ENCODE results near the gene CMTM3. TPM values are rescaled to one million over a fixed set of nuclear protein-coding genes. Genes with fewer than 3 reads are reported as not detected.

Gene CMTM3
- total and polyA plus RNA-seq, 9 of the 15 experiments (the other 6 are each of a cell fraction or from before 2014, with no cell fraction given): 4.6 to 33.4 (median 17.5) TPM

DNA sequence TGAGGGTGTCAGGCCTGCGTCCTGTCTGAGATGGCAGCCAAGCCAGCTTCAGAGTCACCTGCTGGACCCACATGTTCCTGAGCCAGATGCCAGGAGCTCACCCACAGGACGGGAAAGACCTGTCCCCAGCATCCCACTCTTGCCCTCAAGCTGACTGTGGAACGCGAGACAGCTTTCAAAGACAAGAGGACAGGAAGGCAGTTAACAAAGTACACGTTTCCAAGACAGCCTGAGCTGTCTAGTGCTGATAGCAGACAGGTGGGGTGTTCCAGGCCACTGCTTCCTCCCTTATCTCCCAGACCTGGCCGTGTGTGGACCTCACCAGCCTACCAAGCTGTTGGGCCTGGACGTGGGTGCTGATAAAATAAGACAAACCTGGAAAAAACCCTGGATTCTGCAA is 13.2 kb downstream of the CMTM3 start (continued):
- TF ChIP-seq NR1H2 (CRISPR knock-in tag; IDR thresholded peaks at IDR 0.05) (no peak), ELF2 (CRISPR knock-in tag; IDR thresholded peaks at IDR 0.05) (no peak), KLF1 (tag; IDR thresholded peaks at IDR 0.05) (no peak), CBX8 (IDR thresholded peaks at IDR 0.05; ENCODE audit: borderline replicate concordance, extremely low read depth, low read depth, low read length, poor library complexity, severe bottlenecking) (no peak), ZNF592 (IDR thresholded peaks at IDR 0.05) (0 out of 2 replicates have a peak, but pooled peaks have one; percentile 10), ZNF232 (CRISPR knock-in tag; IDR thresholded peaks at IDR 0.05) (no peak), LCOR (CRISPR knock-in tag; IDR thresholded peaks at IDR 0.05) (no peak), NFRKB (IDR thresholded peaks at IDR 0.05; ENCODE audit: low read depth) (no peak), RBM39 (optimal IDR thresholded peaks at IDR 0.05; ENCODE audit: low read depth, low read length) (no peak), HMBOX1 (IDR thresholded peaks at IDR 0.05) (peak; percentile 45; the same call in 1 of the 2 replicates), NCOR1 (IDR thresholded peaks at IDR 0.05) (peak; percentile 94), SUPT5H (IDR thresholded peaks at IDR 0.05) (no peak), KHSRP (IDR thresholded peaks at IDR 0.05) (no peak), NR2F6 (CRISPR knock-in tag; IDR thresholded peaks at IDR 0.05) (no peak), ELF1 (tag; IDR thresholded peaks at IDR 0.05) (no peak)
- TF ChIP-seq, protein P1, sequence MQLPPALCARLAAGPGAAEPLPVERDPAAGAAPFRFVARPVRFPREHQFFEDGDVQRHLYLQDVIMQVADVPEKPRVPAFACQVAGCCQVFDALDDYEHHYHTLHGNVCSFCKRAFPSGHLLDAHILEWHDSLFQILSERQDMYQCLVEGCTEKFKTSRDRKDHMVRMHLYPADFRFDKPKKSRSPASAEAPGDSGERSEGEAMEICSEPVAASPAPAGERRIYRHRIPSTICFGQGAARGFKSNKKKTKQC (CRISPR knock-in tag; IDR thresholded peaks at IDR 0.05): no peak
- TF ChIP-seq, protein P2, sequence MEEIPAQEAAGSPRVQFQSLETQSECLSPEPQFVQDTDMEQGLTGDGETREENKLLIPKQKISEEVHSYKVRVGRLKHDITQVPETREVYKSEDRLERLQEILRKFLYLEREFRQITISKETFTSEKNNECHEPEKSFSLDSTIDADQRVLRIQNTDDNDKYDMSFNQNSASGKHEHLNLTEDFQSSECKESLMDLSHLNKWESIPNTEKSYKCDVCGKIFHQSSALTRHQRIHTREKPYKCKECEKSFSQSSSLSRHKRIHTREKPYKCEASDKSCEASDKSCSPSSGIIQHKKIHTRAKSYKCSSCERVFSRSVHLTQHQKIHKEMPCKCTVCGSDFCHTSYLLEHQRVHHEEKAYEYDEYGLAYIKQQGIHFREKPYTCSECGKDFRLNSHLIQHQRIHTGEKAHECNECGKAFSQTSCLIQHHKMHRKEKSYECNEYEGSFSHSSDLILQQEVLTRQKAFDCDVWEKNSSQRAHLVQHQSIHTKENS (CRISPR knock-in tag; IDR thresholded peaks at IDR 0.05): no peak
